T-cell (primary cell): ENCODE data around the gene C1orf141. TPM values are rescaled to one million over a fixed set of nuclear protein-coding genes. Genes with fewer than 3 reads are reported as not detected.

Source experiments
- ATAC-seq, 4 experiments: fragments of 200-7000 bp in 3 of 4; fragments of 150-1000 bp in 1 of 4; cut with Tn5 transposase; replicated peaks in 1 of 4; 1 replicate in 3 of 4; 2 replicates in 1 of 4; pipeline ENCODE4 v1.10.0; 2021; ENCODE audit warnings: moderate library complexity in 3 of 4, mild to moderate bottlenecking in 2 of 4, moderate number of reproducible peaks in 1 of 4
- CTCF ChIA-PET, 2 donors: fragments of 300-600 bp; sonication (Branson Sonifier 250); formaldehyde crosslinking; loops; one replicate each; lab custom pipeline; 2022; ENCODE audit warnings: antibody characterized with exemption in 2 of 2; lab: Charles Lee
- POLR2A ChIA-PET, 2 donors: fragments of 300-600 bp; sonication (Branson Sonifier 250); formaldehyde crosslinking; loops; one replicate each; lab custom pipeline; 2022; ENCODE audit warnings: antibody characterized with exemption in 2 of 2; lab: Charles Lee
- DNase-seq, 35 experiments: peaks; one replicate each; pipeline versions ENCODE4 v3.0.0 to v3.0.0-alpha.2; 2013 to 2023
- H3K27ac ChIP-seq: one replicate; pipeline ENCODE4 v1.5.1; 2013; ENCODE audit warnings: low read length
- H3K27me3 ChIP-seq, 2 experiments: replicated peaks in 1 of 2; 1 replicate in 1 of 2; 2 replicates in 1 of 2; pipeline versions ENCODE4 v1.6.1 to v1.7.0; 2013; ENCODE audit warnings: low read length in 1 of 2, mixed read lengths in 1 of 2; ENCODE audit not compliant: control insufficient read depth in 2 of 2, insufficient read depth in 2 of 2; ENCODE audit errors: extremely low read depth in 1 of 2
- H3K36me3 ChIP-seq, 2 donors: 1 replicate in 1 of 2; 2 replicates in 1 of 2; pipeline versions ENCODE4 v1.6.1 to v1.7.0; 2013; ENCODE audit warnings: low read length in 1 of 2; ENCODE audit not compliant: control insufficient read depth in 2 of 2, insufficient read depth in 1 of 2; ENCODE audit errors: extremely low read depth in 1 of 2
- H3K4me1 ChIP-seq, 2 experiments: 1 replicate in 1 of 2; 2 replicates in 1 of 2; pipeline versions ENCODE4 v1.6.1 to v1.7.0; 2013; ENCODE audit warnings: low read length in 2 of 2, mixed read lengths in 1 of 2; ENCODE audit not compliant: insufficient read depth in 2 of 2, control insufficient read depth in 1 of 2; ENCODE audit errors: extremely low read depth in 1 of 2
- H3K4me3 ChIP-seq, 2 donors: 1 replicate in 1 of 2; 2 replicates in 1 of 2; pipeline versions ENCODE4 v1.5.1 to v1.7.0; 2013; ENCODE audit warnings: mild to moderate bottlenecking in 2 of 2, low read length in 1 of 2, moderate library complexity in 1 of 2; ENCODE audit not compliant: control insufficient read depth in 1 of 2; ENCODE audit errors: extremely low read depth in 1 of 2
- H3K9me3 ChIP-seq: 2 replicates; pipeline ENCODE4 v1.7.0; 2013
- H3K27ac Mint-ChIP-seq, 2 donors: one replicate each; pipeline ENCODE4 v1.8.0; 2020 to 2021; ENCODE audit warnings: mild to moderate bottlenecking in 2 of 2, mixed read lengths in 2 of 2
- H3K27me3 Mint-ChIP-seq, 2 donors: one replicate each; pipeline ENCODE4 v1.8.0; 2021 to 2022; ENCODE audit warnings: mixed read lengths in 2 of 2
- H3K36me3 Mint-ChIP-seq: one replicate; pipeline ENCODE4 v1.8.0; 2021; ENCODE audit warnings: mixed read lengths
- H3K4me1 Mint-ChIP-seq, 3 donors: one replicate each; pipeline ENCODE4 v1.8.0; 2020 to 2022; ENCODE audit warnings: mixed read lengths in 3 of 3, mild to moderate bottlenecking in 1 of 3
- H3K4me3 Mint-ChIP-seq, 3 donors: one replicate each; pipeline ENCODE4 v1.8.0; 2020 to 2022; ENCODE audit warnings: mild to moderate bottlenecking in 3 of 3, mixed read lengths in 3 of 3, moderate library complexity in 3 of 3
- H3K9me3 Mint-ChIP-seq, 3 donors: one replicate each; pipeline ENCODE4 v1.8.0; 2020 to 2022; ENCODE audit warnings: mixed read lengths in 3 of 3
- WGBS: methylation state at CpG from one replicate; pipeline ENCODE4 v1.1.5; 2013; ENCODE audit warnings: missing lambda C conversion rate; ENCODE audit not compliant: insufficient coverage; 5-methylcytosine and 5-hydroxymethylcytosine counted together
- total RNA-seq, 35 experiments: library from RNA in 6 of 35; stranded (reverse) in 6 of 35; fragments of 120-200 nt in 1 of 35; gene quantifications; one replicate each; pipeline versions ENCODE4 v1.2.1 to v1.2.4 and lab custom pipeline; 2013 to 2026

Gene C1orf141
- total RNA-seq (not detected), total RNA-seq (lab: John Stamatoyannopoulos, UW) (0 to 0.25 (median 0) reads per million in 29 experiments)
- total RNA-seq (2013), result not detected

DNA sequence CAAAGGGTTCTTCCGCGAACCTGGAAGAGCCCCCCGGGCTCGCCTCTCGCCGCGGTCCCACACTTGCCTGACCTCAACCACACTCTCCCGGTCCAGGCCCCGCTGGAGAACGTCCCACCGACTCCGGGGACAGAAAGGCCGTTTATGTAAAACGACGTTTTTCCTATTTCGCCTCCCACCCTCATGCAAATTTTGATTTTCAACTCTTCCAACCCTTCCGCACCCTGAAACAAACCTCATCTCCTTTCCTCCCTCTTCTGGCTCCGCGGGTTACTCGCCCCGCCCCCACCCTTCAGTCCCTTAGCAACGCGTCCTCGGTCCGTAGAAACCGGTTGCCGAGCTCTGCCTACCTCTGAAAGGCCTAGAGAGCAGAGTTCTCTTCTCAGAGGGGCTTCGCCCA, at the start of gene C1orf141:
TSS of gene C1orf141 (minus strand) at position 276 of the 400 bp plus-strand sequence. CDS start 7,730 bp downstream, outside the sequence.
- WGBS, result 25% methylated on average over 16 of the region's 28 CpGs
- H3K27ac Mint-ChIP-seq, result peak within 1 kb of the TSS in 1 of 2 donors; percentile 43
- H3K27me3 Mint-ChIP-seq, result peaks cover 0 to 4% of the 10 kb centered on the region in 2 donors
- peaks cover 0 to 7% of the 10 kb centered on the region in 2 experiments for H3K27me3 ChIP-seq
- H3K36me3 ChIP-seq, result no peaks in the 10 kb centered on the region
- H3K4me3 Mint-ChIP-seq, result peak within 1 kb of the TSS; percentile 73 to 81 (median 80)
- H3K27ac ChIP-seq, result no peak within 1 kb of the TSS
- ChIA-PET CTCF (no interaction called here), POLR2A (interaction anchor here in 1 of 2 donors (0.6 kb wide), 1 partner anchor 156 kb away, joined by 3 read pairs; no protein-coding TSS in a partner anchor)
- H3K36me3 Mint-ChIP-seq, result no peaks in the 10 kb centered on the region
- ATAC-seq (peak in 3 of 4 experiments; percentile 50 to 61 (median 58)), DNase-seq (peak in 10 of 35 experiments; percentile 3 to 36 (median 16))
- H3K9me3 Mint-ChIP-seq, result no peaks in the 10 kb centered on the region
- H3K4me1 ChIP-seq, result peaks cover 0 to 7% of the 10 kb centered on the region in 2 experiments
- peaks cover 8% of the 10 kb centered on the region in 3 donors for H3K4me1 Mint-ChIP-seq
- H3K4me3 ChIP-seq, result peak within 1 kb of the TSS; percentile 21 to 62
- H3K9me3 ChIP-seq, result no peaks in the 10 kb centered on the region

DNA sequence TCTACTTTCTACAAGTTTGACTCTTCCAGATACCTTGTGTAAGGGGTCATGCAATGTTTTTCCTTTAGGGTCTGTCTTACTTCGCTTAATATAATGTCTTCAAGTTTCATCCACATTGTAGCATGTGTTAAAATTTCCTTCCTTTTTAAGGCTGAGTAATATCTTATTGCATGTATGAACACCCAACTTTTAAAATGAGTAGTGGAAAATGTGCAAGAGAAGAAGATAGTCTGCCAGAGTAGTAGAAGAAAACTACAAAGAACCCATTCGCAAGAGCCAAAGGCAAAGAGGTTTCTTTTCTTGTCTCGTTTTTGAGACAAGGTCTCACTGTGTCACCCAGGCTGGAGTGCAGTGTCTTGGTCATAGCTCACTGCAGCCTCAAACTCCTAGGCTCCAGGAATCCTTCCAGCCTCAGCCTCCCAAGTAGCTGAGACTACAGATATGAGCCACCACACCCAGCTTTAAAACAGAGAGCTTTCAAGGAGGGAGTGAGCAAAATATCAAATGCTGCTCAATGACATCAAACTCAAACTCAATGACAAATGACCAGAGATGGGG, 40.8 kb upstream of the C1orf141 start:
- no peak overlapping the region for H3K4me3 ChIP-seq
- Mint-ChIP-seq H3K9me3 (no peaks in the 10 kb centered on the region), H3K4me3 (no peak overlapping the region), H3K4me1 (peaks cover 31 to 54% (median 52%) of the 10 kb centered on the region in 3 donors), H3K27me3 (no peaks in the 10 kb centered on the region), H3K27ac (peak overlapping the region in 1 of 2 donors; percentile 23), H3K36me3 (no peaks in the 10 kb centered on the region)
- H3K4me1 ChIP-seq, result peaks cover 12 to 23% of the 10 kb centered on the region in 2 experiments
- ChIA-PET CTCF (no interaction called here), POLR2A (no interaction called here)
- ATAC-seq (no peak), DNase-seq (no peak)
- no peaks in the 10 kb centered on the region for H3K9me3 ChIP-seq
- 13% methylated on average over 2 of the region's 3 CpGs for WGBS
- no peaks in the 10 kb centered on the region for H3K36me3 ChIP-seq
- H3K27me3 ChIP-seq, result no peaks in the 10 kb centered on the region
- no peak overlapping the region for H3K27ac ChIP-seq

DNA sequence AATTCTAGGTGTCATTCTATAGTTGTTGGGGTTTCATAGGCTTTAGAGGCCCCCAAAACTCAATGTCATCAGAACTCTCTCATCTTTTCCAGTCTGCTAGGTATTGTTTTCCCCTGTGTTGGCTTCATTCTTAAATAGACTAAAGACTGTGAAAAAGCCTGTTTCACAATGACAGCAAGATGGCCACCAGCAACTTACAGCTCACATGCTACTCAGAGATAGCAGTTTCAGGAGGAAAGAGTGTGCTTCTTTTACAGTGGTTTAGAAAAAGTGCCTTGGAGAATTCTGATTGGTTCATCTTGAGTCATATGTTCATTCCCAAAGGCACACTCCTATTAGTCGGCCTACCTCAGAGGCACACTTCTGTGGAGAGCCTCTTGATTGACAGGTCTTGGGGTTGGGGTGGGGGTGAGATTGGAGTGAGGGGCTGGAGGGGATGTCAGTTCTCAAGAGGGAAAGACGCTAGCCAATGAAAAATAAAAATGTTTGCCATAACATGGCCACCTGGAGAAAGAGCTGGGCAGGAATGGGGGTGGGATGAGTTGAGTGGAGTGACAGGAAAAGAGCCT, 40.0 kb upstream of the C1orf141 start:
- no peak overlapping the region for H3K27ac ChIP-seq
- H3K4me1 Mint-ChIP-seq, result peaks cover 35 to 59% (median 56%) of the 10 kb centered on the region in 3 donors
- ATAC-seq, result no peak
- H3K9me3 Mint-ChIP-seq, result no peaks in the 10 kb centered on the region
- POLR2A ChIA-PET, result no interaction called here
- H3K36me3 ChIP-seq, result no peaks in the 10 kb centered on the region
- 80% methylated on average over 1 of the region's 2 CpGs for WGBS
- H3K9me3 ChIP-seq, result no peaks in the 10 kb centered on the region
- H3K27me3 Mint-ChIP-seq, result no peaks in the 10 kb centered on the region
- H3K4me3 Mint-ChIP-seq, result no peak overlapping the region
- H3K4me3 ChIP-seq, result no peak overlapping the region
- peaks cover 14 to 32% of the 10 kb centered on the region in 2 experiments for H3K4me1 ChIP-seq
- no peaks in the 10 kb centered on the region for H3K27me3 ChIP-seq
- CTCF ChIA-PET, result no interaction called here
- DNase-seq, result no peak
- no peak overlapping the region for H3K27ac Mint-ChIP-seq
- H3K36me3 Mint-ChIP-seq, result no peaks in the 10 kb centered on the region

- H3K27me3 ChIP-seq, result no peaks in the 10 kb centered on the region
- no peak overlapping the region for H3K4me3 ChIP-seq
- DNase-seq, result no peak
- H3K4me1 Mint-ChIP-seq, result peaks cover 29 to 59% (median 55%) of the 10 kb centered on the region in 3 donors
- no peak overlapping the region for H3K4me3 Mint-ChIP-seq
- no peak for ATAC-seq
- H3K9me3 ChIP-seq, result no peaks in the 10 kb centered on the region
- H3K36me3 ChIP-seq, result no peaks in the 10 kb centered on the region
- POLR2A ChIA-PET, result no interaction called here
- H3K9me3 Mint-ChIP-seq, result no peaks in the 10 kb centered on the region
- H3K27me3 Mint-ChIP-seq, result no peaks in the 10 kb centered on the region
- CTCF ChIA-PET, result no interaction called here
- H3K27ac ChIP-seq, result no peak overlapping the region
- H3K36me3 Mint-ChIP-seq, result no peaks in the 10 kb centered on the region
- H3K4me1 ChIP-seq, result peaks cover 14 to 36% of the 10 kb centered on the region in 2 experiments
- H3K27ac Mint-ChIP-seq, result no peak overlapping the region
Observed at GRCh38 chr1:67173988-67174387, 39.2 kb upstream of the C1orf141 start.

GRCh38 chr1:67171978-67172377, 37.2 kb upstream of the C1orf141 start:
- Mint-ChIP-seq H3K4me3 (peak overlapping the region; percentile 14 to 69 (median 54)), H3K27ac (peak overlapping the region; percentile 43 to 60), H3K36me3 (no peaks in the 10 kb centered on the region), H3K9me3 (no peaks in the 10 kb centered on the region), H3K27me3 (peaks cover 0 to 3% of the 10 kb centered on the region in 2 donors), H3K4me1 (peaks cover 29 to 69% (median 55%) of the 10 kb centered on the region in 3 donors)
- Histone ChIP-seq H3K27ac (peak overlapping the region; percentile 70), H3K36me3 (no peaks in the 10 kb centered on the region), H3K4me1 (peaks cover 14 to 38% of the 10 kb centered on the region in 2 experiments), H3K27me3 (peaks cover 0 to 2% of the 10 kb centered on the region in 2 experiments), H3K4me3 (no peak overlapping the region), H3K9me3 (no peaks in the 10 kb centered on the region)
- no CpG with 5 or more reads among the region's 1 CpG for WGBS
- ATAC-seq (peak; percentile 48 to 58 (median 54)), DNase-seq (peak in 1 of 35 experiments; percentile 72)
- CTCF ChIA-PET, result interaction anchor here (0.6 to 2.3 kb wide), 6 partner anchors 9 to 162 kb away, joined by 3 to 17 read pairs (median 4); no protein-coding TSS in a partner anchor
- POLR2A ChIA-PET, result interaction anchor here (0.6 to 1.1 kb wide), 5 partner anchors 9 to 497 kb away, joined by 3 to 6 read pairs (median 4); no protein-coding TSS in a partner anchor

DNA sequence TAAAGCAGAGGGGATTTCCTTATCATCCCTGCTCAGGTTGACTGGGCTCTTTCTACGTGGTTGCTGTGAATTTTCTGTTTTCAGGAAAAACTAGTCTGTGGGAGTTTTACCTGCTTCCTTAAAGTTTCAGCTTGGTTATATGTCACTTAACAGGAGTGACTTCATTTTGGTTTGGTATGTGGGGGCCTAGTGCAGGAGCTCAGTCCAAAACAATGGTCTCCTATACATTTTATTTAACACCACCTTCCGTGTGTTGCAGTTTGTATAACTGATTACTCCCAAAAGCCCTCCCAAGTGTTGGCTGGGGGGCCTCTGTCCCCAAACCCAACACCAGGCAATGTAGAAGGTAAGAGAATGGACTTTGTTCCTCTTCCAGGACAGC, 36.8 kb upstream of the C1orf141 start:
- Histone ChIP-seq H3K36me3 (no peaks in the 10 kb centered on the region), H3K4me1 (peaks cover 14 to 38% of the 10 kb centered on the region in 2 experiments), H3K4me3 (no peak overlapping the region), H3K27me3 (peaks cover 0 to 3% of the 10 kb centered on the region in 2 experiments), H3K27ac (peak overlapping the region; percentile 70), H3K9me3 (no peaks in the 10 kb centered on the region)
- H3K4me3 Mint-ChIP-seq, result peak overlapping the region; percentile 54 to 69 (median 56)
- DNase-seq, result peak in 1 of 35 experiments; percentile 26
- peak overlapping the region; percentile 60 to 75 for H3K27ac Mint-ChIP-seq
- WGBS, result no CpG with 5 or more reads among the region's 2 CpGs
- ChIA-PET CTCF (interaction anchor here (0.6 to 2.3 kb wide), 9 partner anchors 9 to 407 kb away, joined by 3 to 17 read pairs (median 4); no protein-coding TSS in a partner anchor), POLR2A (interaction anchor here (0.6 to 1.1 kb wide), 7 partner anchors 9 to 514 kb away, joined by 3 to 6 read pairs (median 4); no protein-coding TSS in a partner anchor)
- H3K4me1 Mint-ChIP-seq, result peaks cover 29 to 69% (median 55%) of the 10 kb centered on the region in 3 donors
- H3K9me3 Mint-ChIP-seq, result no peaks in the 10 kb centered on the region
- H3K36me3 Mint-ChIP-seq, result no peaks in the 10 kb centered on the region
- peak in 3 of 4 experiments; percentile 12 to 21 (median 17) for ATAC-seq
- H3K27me3 Mint-ChIP-seq, result peaks cover 0 to 4% of the 10 kb centered on the region in 2 donors
